HUES64 (cell line): Measurements from ENCODE around the gene SYNDIG1L.
"Not testable (repeated sequence)": the region's sequence is repeated elsewhere in the genome, so short reads cannot be mapped to it uniquely, and the experiment has no call there.

Experiments used
- H3K27ac ChIP-seq: 2 replicates; pipeline ENCODE4 v1.7.0; 2013; ENCODE audit warnings: low read depth, low read length, inconsistent platforms
- H3K27me3 ChIP-seq: 2 replicates; pipeline ENCODE4 v1.6.1; 2013; ENCODE audit warnings: mild to moderate bottlenecking, low read length; ENCODE audit not compliant: insufficient read depth
- H3K36me3 ChIP-seq: 2 replicates; pipeline ENCODE4 v1.6.1; 2013; ENCODE audit warnings: mild to moderate bottlenecking, low read length; ENCODE audit not compliant: insufficient read depth
- H3K4me1 ChIP-seq: 2 replicates; pipeline ENCODE4 v1.6.1; 2013; ENCODE audit warnings: mild to moderate bottlenecking, low read length, moderate library complexity; ENCODE audit not compliant: insufficient read depth
- H3K4me3 ChIP-seq: 2 replicates; pipeline ENCODE4 v1.5.1; 2013; ENCODE audit warnings: mild to moderate bottlenecking, low read length, moderate library complexity
- H3K9ac ChIP-seq: 2 replicates; pipeline ENCODE4 v1.6.1; 2013; ENCODE audit warnings: mild to moderate bottlenecking, low read depth, low read length
- H3K9me3 ChIP-seq: 2 replicates; pipeline ENCODE4 v1.6.1; 2013; ENCODE audit warnings: low read depth, low read length; ENCODE audit not compliant: insufficient read depth
- WGBS: fragments of 150-250, 120-280 bp; methylation state at CpG from one replicate; pipeline ENCODE4 v1.1.7; 2013; ENCODE audit warnings: missing lambda C conversion rate; 5-methylcytosine and 5-hydroxymethylcytosine counted together

SYNDIG1L gene

DNA sequence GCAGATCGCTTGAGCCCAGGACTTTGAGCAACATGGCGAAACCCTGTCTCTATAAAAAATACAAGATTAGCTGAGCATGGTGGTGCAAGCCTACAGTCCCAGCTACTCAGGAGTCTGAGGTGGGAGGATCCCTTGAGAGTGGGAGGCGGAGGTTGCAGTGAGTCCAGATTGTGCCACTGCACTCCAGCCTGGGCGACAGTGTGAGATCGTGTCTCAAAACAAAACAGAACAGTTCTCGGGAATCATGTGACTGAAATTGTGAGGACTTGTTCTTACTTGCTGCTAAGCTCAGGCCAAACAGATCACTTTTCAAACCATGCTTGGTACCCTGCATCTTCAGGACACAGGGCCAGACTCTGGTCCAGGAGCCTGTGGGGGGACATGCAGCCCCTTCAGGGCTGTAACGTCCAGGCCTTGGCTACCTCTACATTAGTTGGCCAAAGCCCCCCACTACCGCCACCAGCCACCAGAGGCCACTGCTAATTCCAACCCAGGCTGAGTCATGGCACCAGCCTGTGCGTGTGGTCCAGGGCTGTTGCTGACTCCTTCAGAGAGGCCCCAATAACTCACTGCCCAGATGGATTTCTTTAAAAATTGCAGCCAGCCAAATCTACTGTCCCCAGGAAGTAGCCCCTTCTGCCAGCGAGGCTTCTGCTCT lies 33.4 kb upstream of the SYNDIG1L start:
- Histone ChIP-seq H3K27me3 (no peaks in the 10 kb centered on the region), H3K9me3 (no peaks in the 10 kb centered on the region), H3K4me1 (no peaks in the 10 kb centered on the region; the same call in 1 of the 2 replicates), H3K9ac (no peak overlapping the region), H3K27ac (no peak overlapping the region), H3K36me3 (no peaks in the 10 kb centered on the region), H3K4me3 (no peak overlapping the region)
- 75% methylated on average over 10 of the region's 10 CpGs for WGBS

DNA sequence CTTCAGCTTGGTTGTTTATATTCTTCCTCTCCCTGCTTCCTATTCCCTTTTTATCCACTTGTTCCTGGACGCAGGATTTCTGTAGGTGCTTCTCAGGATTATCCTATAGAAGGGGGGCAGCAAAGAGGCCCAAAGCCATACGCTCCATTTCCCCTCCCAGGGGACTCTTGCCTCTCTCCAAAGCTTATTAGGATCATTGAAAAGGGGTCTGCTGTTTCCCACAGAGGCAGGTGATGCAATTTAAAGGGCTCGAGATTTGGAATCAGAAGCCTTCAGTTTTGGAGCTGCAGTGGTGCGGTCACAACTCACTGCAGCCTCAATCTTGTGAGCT lies 31.5 kb upstream of the SYNDIG1L start:
- Histone ChIP-seq H3K36me3 (no peaks in the 10 kb centered on the region), H3K4me3 (no peak overlapping the region), H3K9me3 (no peaks in the 10 kb centered on the region), H3K27ac (no peak overlapping the region), H3K27me3 (no peaks in the 10 kb centered on the region), H3K4me1 (no peaks in the 10 kb centered on the region; the same call in 1 of the 2 replicates), H3K9ac (no peak overlapping the region)
- 83% methylated on average over 4 of the region's 4 CpGs for WGBS

DNA sequence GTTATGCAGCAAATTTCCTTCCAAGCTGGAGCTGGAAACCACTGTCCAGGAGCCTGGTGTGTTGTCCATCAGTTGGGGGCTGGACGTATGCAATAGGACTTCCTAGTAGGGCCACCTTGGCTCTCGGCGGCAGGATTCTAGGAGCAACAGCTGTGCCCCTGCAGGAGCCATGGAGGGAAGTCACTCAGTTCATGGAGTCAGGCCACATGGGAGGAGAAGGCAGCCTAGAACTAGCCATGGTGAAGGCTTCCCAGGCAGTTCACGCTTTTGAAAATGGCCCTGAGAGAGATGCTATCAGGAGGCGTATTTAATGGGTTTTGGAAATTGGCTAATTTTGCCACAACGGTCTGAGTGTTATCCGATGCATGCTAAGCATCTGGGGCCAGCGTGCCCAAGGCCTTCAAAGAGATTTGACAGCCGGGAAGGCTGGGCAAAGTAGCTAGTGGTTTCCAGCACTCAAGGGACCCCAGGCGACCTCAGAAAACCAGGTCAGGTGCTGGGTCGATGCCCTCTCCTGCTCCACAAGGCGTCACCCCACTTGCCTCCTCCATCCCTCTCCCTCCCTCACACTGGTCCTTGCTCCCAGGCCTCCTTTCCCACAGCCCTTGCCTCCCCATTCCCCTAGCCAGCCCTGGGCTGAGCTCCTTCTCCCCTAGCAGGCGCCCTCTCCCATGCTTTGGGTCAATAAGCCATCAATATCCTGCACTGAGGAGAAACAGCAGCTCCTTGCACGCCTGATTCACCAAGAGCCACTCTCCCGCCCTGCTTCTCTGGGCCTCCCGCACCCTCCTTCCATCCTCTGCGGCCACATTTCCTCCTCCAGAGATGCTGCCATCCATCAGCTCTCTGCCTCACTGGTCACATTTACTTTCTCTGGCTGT lies 30.9 kb upstream of the SYNDIG1L start:
- Histone ChIP-seq H3K27ac (no peak overlapping the region), H3K9ac (no peak overlapping the region), H3K27me3 (no peaks in the 10 kb centered on the region), H3K9me3 (no peaks in the 10 kb centered on the region), H3K4me1 (no peaks in the 10 kb centered on the region; the same call in 1 of the 2 replicates), H3K36me3 (no peaks in the 10 kb centered on the region), H3K4me3 (no peak overlapping the region)
- 90% methylated on average over 17 of the region's 17 CpGs for WGBS

DNA sequence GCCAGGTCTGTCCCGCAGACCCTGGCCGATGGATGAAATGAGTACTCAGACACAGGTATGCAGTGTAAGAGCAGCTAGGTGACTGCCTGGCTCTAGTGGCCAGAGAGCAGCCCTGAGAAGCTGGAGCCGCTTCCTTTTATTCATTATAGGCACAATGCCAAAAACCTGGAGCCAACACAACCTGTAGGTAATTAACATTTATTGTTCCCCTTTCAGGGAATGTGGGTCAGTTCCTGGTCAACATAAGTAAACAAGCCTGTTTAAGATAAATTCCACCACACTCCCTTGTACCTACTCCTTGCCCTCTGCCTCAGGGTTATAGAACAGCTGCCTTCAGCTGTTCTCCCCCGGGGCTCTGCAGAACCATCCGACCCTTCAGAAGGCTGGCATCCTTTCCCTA lies 28.4 kb upstream of the SYNDIG1L start:
- H3K4me3 ChIP-seq, H3K27me3 ChIP-seq, H3K4me1 ChIP-seq, H3K9ac ChIP-seq, H3K27ac ChIP-seq, H3K36me3 ChIP-seq, H3K9me3 ChIP-seq: not testable (repeated sequence)
- 97% methylated on average over 5 of the region's 5 CpGs for WGBS

DNA sequence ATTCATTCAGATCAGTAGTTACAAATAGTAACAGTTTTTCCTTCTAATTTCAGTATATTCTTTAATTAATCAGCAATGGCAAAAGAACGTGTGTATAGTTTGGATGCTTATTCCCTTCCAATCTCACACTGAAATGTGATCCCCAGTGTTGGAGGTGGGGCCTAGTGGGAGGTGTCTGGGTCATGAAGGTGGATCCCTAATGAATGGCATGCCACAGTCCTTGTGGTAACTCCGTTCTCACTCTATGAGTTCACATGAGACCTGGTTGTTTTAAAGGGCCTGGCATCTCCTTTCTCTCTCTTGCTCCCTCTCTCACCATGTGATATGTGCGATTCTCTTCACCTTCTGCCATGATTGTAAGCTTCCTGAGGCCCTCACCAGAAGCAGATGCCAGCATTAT lies 18.9 kb upstream of the SYNDIG1L start:
- 28% methylated on average over 2 of the region's 3 CpGs for WGBS
- Histone ChIP-seq H3K36me3 (no peaks in the 10 kb centered on the region), H3K4me3 (no peak overlapping the region)

DNA sequence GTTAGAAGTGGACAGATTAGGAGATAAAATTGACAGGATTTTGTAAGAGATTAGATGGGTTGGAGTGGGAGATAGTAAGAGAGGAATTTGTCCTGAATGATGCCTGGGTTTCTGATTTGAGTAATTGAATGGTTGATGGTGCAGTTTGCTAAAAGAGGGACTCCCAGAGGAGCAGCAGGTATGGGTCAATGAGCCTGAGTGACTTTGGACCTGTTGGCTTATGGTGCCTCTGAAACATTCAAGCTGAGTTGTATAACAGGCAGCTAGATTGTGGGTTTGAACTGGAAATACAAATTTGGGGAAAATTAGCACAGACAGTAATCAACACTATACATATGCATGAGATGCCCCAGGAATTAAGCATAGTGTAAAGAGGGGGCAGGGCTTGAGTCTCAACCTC lies 16.7 kb upstream of the SYNDIG1L start:
- Histone ChIP-seq H3K27ac (no peak overlapping the region), H3K4me3 (no peak overlapping the region), H3K27me3 (no peaks in the 10 kb centered on the region), H3K9ac (no peak overlapping the region), H3K9me3 (no peaks in the 10 kb centered on the region), H3K4me1 (peaks cover 11% of the 10 kb centered on the region), H3K36me3 (no peaks in the 10 kb centered on the region)

More for the DNA sequence above, 18.9 kb upstream of the SYNDIG1L start:
- Histone ChIP-seq H3K9ac (no peak overlapping the region), H3K27me3 (no peaks in the 10 kb centered on the region), H3K9me3 (no peaks in the 10 kb centered on the region), H3K4me1 (peaks cover 8% of the 10 kb centered on the region), H3K27ac (no peak overlapping the region)

DNA sequence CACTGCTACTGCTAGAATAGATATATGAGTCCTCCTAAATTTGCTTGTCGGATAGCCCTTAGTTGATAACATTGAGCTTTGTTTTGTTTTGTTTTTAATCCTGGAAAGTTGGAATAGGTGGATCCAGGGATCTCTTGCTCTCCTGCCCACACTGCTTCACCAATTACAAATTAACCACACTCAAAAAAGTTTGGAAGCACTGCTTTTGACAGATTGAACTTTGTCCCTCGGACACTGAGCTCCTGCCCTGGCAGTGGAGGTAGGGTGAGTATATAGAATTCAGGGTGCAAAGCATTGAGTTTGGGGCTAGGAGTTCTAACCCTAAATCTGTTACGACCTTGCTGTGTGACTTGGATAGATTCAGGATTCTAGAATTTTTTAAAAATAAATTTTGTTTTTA lies 15.1 kb upstream of the SYNDIG1L start:
- no peak overlapping the region for H3K4me3 ChIP-seq
- H3K9ac ChIP-seq = no peak overlapping the region
- H3K27ac ChIP-seq = no peak overlapping the region
- H3K27me3 ChIP-seq = no peaks in the 10 kb centered on the region
- 93% methylated on average over 3 of the region's 3 CpGs for WGBS
- peaks cover 11% of the 10 kb centered on the region for H3K4me1 ChIP-seq
- H3K9me3 ChIP-seq = no peaks in the 10 kb centered on the region
- H3K36me3 ChIP-seq = no peaks in the 10 kb centered on the region

DNA sequence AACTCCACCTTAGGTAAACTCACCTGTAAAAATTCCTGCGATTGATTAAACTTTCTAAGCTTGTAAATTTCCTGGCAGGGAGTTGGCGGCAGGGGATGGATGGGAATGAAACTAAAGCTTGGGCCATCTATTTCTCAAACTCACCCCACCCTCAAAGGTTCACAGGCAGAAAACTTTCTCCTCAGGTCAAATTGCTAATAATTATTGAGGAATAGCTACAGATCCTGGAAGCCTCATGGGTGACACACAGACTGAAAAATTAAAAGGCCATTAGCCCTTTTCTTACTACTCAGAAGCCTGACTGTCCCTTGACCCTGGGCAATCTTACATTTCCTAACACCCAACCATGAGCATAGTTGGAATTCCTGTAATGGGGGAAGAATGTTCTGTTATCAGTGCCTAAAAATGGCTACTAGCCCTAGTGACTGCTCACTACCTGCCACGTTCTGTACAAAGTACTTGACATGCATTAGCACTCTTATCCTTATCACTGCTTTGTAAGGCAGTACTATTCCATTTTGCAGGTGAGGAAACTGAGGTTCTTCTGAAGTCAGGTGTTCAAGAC lies 12.4 kb upstream of the SYNDIG1L start:
- H3K9ac ChIP-seq = no peak overlapping the region
- 67% methylated on average over 1 of the region's 3 CpGs for WGBS
- no peaks in the 10 kb centered on the region for H3K36me3 ChIP-seq
- H3K4me1 ChIP-seq = peaks cover 11% of the 10 kb centered on the region
- H3K27ac ChIP-seq = no peak overlapping the region
- no peak overlapping the region for H3K4me3 ChIP-seq
- no peaks in the 10 kb centered on the region for H3K9me3 ChIP-seq
- H3K27me3 ChIP-seq = no peaks in the 10 kb centered on the region

DNA sequence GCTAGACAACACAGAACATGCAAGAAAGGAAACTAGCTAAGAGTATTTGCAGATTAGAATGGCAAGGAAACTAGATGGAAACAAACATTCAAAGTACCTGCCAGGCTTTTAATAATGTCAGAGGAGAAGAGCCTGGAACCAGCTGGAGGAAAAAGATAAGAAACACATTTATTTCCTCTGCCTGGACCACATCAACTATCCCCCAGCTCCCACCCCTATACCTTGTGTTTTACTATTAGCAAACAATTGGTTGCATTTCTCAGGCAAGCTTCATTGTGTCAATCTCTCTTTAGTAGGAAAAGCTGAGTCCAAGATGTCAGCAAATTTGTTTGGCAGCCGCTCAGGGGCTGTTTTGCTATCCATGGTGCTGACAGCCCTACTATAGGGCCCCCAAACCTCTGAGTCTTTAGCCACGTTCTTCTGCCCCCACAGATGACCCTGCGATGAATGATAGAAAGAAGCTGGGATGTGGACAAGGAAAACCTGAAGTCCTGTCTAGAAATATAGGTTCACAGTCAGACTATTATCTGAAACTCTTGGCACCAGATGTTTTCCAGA lies 11.6 kb upstream of the SYNDIG1L start:
- no peaks in the 10 kb centered on the region for H3K27me3 ChIP-seq
- no peaks in the 10 kb centered on the region for H3K36me3 ChIP-seq
- 38% methylated on average over 3 of the region's 3 CpGs for WGBS
- H3K9ac ChIP-seq = no peak overlapping the region
- no peak overlapping the region for H3K27ac ChIP-seq
- no peaks in the 10 kb centered on the region for H3K9me3 ChIP-seq
- H3K4me1 ChIP-seq = peaks cover 11% of the 10 kb centered on the region
- no peak overlapping the region for H3K4me3 ChIP-seq

DNA sequence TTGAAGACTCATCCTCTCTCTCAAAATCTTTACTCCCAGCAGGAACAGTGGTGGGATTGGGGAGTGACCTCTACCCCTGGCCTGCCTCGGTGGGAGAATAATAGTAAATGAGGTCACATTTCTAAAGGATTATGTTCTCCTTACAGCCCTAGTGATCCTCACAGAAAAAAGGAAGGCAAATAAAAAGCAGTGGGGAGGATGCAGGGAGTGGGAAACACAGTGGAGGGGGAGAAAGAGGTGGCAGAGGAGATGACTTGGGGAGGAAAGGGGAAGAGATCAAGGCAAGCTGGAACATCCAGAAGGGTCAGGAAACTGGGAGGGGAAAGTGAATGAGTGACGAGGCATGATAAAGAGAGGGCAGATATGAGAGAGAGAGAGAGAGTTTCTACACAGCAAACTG lies 8.3 kb upstream of the SYNDIG1L start:
- Histone ChIP-seq H3K4me1 (peaks cover 25% of the 10 kb centered on the region), H3K27ac (no peak overlapping the region), H3K9ac (no peak overlapping the region), H3K9me3 (no peaks in the 10 kb centered on the region), H3K4me3 (no peak overlapping the region), H3K36me3 (no peaks in the 10 kb centered on the region), H3K27me3 (no peaks in the 10 kb centered on the region)
- 22% methylated on average over 2 of the region's 2 CpGs for WGBS

DNA sequence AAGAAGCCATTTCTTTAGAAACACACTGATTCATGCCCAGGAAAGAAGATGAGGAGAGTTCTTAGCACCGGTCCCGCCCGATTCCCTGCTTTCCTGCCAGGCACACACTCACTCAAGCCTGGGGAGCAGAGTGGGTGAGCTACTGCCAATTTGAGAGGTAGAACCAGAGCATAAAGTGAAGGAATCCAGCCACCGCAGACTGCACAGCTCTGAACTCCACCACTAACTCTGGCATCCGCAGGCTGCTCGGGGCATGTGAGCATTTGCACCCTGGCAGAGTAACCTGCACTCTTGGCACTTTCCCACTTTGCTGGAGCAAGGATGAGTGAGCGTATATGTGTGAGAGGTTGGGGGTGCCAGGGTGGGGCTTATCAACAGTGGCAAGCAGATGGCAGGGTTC lies 4.0 kb upstream of the SYNDIG1L start:
- Histone ChIP-seq H3K36me3 (no peaks in the 10 kb centered on the region), H3K4me3 (no peak overlapping the region), H3K9me3 (no peaks in the 10 kb centered on the region), H3K9ac (no peak overlapping the region), H3K27me3 (peaks cover 11% of the 10 kb centered on the region), H3K4me1 (peaks cover 34% of the 10 kb centered on the region), H3K27ac (peak overlapping the region; percentile 88; the same call in 1 of the 2 replicates)
- WGBS = 91% methylated on average over 7 of the region's 7 CpGs
